Gastroesophageal sphincter (tissue), 3 donors: ENCODE measurements around the gene PDCL3.

Source experiments
- POLR2A ChIP-seq, 2 donors: fragments of 450-650 bp; IDR thresholded peaks; one replicate each; pipeline ENCODE4 v1.6.1; 2017; ENCODE audit warnings: antibody characterized with exemption in 2 of 2, mild to moderate bottlenecking in 2 of 2, moderate library complexity in 1 of 2
- TF ChIP-seq, protein P1 (sequence below), 4 experiments: fragments of 200-600 bp in 2 of 4; fragments of 450-650 bp in 2 of 4; sonication (generic) in 1 of 4; IDR thresholded peaks; one replicate each; pipeline ENCODE4 v1.5.1; 2017 to 2019; ENCODE audit warnings: antibody characterized with exemption in 4 of 4, mild to moderate bottlenecking in 2 of 4, moderate library complexity in 2 of 4

DNA sequence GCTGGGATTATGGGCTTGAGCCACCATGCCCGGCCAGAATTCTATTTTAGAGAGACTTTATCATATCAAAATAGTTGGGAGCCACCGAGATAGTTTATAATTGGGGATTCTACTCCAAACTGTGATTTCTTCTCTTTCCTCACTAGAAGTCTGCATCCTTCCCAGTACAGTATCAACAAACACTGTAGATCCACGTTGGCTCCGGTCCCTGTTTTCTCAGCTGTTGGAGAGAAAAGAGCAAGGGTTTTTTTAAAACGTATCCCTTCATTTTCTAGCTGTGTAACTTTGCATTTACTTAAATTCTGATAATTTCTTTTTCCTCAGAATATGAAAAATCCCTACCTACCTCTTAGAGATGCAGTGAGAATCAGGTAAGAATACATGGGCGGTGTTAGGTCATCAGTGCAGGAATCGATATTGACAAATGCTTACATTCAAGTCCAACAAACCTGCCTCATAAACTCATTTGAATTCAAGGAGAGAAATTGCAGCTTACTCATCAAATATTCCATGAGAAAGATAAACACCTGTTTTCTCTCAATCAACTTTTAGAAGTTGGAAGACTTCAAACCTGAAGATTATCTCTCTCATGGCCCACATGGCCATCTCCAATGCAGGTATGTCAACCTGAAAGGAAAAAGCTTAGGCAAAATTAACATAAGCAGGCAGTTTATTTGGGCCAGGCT is 17.7 kb upstream of the PDCL3 start:
- TF ChIP-seq, protein P1, sequence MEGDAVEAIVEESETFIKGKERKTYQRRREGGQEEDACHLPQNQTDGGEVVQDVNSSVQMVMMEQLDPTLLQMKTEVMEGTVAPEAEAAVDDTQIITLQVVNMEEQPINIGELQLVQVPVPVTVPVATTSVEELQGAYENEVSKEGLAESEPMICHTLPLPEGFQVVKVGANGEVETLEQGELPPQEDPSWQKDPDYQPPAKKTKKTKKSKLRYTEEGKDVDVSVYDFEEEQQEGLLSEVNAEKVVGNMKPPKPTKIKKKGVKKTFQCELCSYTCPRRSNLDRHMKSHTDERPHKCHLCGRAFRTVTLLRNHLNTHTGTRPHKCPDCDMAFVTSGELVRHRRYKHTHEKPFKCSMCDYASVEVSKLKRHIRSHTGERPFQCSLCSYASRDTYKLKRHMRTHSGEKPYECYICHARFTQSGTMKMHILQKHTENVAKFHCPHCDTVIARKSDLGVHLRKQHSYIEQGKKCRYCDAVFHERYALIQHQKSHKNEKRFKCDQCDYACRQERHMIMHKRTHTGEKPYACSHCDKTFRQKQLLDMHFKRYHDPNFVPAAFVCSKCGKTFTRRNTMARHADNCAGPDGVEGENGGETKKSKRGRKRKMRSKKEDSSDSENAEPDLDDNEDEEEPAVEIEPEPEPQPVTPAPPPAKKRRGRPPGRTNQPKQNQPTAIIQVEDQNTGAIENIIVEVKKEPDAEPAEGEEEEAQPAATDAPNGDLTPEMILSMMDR (IDR thresholded peaks at IDR 0.05), result no peak
- TF ChIP-seq POLR2A (IDR thresholded peaks at IDR 0.05), result no peak
